Measurements from ENCODE around the gene FLRT1.

The FLRT1 gene, protein sequence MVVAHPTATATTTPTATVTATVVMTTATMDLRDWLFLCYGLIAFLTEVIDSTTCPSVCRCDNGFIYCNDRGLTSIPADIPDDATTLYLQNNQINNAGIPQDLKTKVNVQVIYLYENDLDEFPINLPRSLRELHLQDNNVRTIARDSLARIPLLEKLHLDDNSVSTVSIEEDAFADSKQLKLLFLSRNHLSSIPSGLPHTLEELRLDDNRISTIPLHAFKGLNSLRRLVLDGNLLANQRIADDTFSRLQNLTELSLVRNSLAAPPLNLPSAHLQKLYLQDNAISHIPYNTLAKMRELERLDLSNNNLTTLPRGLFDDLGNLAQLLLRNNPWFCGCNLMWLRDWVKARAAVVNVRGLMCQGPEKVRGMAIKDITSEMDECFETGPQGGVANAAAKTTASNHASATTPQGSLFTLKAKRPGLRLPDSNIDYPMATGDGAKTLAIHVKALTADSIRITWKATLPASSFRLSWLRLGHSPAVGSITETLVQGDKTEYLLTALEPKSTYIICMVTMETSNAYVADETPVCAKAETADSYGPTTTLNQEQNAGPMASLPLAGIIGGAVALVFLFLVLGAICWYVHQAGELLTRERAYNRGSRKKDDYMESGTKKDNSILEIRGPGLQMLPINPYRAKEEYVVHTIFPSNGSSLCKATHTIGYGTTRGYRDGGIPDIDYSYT

DNA sequence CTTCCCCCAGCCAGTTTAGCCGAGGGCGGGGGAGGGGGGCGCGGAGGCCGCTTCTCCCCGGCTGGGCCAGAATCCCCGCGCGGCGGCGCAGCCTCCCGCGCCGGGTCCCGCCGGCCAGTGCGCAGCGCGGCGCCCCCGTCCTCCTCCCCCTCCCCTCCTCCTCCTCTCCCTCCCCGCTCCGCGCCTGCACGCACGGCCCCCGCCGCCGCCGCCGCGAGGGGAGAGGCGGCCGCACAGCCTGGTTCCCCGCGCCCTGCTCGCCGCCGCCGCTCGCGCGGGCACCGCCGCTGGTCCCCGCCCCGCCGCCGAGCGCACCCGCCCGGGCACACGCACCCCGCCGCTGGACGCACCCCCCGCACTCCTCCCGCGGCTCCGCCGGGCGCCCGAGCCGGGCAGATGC is at the start of gene FLRT1:
Gene FLRT1, plus strand, starts transcription at position 356 of the 400 bp plus-strand sequence. CDS start 80,337 bp downstream, outside the sequence.
- DNase-seq, result no peak

DNA sequence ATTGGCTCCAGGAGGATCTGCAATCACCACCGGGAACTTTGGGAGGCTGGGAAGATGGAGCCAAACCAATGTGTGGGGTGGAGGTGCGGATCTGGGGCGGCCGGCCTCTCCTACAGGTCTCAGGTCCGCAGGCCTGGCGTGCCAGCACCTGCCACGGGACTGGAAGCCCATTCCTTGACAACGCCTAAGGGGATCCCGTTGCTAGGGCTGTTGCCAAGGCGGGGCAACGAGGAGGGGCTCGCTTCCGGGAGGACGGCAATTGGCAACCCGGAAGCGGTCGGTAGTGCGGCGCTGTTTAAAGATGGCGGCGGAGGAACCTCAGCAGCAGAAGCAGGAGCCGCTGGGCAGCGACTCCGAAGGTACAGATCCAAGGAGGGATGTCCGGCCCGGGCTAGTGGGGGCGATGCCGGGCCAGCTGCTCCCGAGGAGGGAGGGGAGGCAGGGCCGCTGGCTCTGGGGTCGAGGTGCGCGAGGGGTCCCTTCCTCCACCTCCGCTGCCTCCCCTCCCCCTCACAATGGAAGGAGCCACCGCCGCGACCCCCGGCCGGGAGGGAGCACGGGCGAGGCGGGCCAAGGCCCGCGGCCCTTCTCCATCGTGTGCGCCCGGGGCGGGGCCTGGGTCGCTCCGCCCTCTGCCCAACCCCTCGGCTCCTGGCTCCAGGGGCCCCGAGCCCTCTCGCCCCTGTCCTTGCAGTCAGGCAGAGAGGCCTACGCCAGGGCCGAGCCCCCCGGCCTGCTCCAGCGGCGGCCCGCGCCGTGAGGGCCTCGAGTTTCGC is 49.4 kb upstream of the FLRT1 start, which contains the start of gene OTUB1:
Gene OTUB1, plus strand, starts transcription at position 283 of the 776 bp plus-strand sequence. Its CDS starts 19 bp downstream, at position 302.
- peak; percentile 85 for DNase-seq

DNA sequence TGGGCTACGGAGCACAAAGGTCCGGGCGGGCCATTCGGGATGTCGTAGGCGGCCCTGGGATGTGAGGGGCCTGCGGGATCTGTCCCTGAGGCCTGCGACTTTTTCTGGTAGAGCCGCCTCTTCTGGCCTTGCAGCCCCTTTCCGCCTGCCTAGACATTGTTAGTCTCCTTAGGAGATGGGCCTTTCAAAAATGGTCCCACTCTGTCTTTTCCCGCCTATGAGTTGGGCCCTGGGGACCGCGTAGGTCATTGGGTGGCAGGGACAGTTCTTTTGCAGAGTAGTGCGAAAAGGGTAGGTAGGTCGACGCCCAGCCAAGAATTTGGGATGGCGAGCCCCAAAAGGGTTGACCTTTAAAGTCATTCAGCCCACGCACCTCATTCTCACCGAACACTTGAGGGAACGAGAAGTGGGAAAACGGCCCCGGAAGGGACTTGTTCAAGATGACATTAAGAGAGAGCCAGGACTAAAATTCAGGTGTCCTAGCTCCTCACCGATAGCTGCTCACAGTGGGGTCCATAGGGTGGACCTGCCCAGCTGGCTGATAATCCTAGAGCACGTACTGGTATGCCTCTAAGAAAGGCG is 48.7 kb upstream of the FLRT1 start:
- no peak for DNase-seq

DNA sequence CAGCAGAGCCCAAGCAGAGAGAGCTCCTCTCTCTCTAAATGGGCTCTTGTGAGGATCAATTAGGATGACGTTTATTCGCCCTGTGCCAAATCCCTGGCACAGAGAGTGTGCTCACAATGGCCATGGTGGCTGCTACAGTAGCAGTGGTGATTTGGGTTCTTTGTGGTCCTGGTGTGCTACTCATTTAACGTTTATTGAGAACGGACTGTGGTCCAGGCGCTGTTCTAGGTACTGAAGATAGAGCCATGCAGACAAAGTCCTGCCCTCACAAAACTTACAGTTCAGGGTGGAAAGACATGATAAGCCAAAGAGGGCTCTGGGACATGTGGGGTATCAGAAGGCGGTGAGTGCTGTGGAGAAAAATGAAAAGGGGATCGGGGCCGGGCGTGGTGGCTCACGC is 44.2 kb upstream of the FLRT1 start:
- DNase-seq, result no peak

DNA sequence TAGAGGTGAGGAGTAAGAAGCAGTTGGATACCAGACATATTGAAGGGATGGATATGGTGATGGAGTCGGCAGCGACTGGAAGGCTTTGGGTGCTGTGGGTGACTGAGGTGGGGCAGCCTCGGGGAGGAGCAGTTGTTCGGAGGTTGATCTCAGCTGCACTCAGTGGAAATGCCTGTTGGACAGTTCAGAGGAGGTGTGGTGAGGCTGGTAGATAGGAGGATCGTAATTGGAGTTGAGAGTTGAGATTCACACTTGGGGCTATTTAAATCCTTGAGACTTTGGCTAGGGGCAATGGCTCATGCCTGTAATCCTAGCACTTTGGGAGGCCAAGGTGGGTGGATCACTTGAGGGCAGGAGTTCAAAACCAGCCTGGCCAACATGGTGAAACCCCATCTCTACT is 42.6 kb upstream of the FLRT1 start:
- DNase-seq, result no peak

DNA sequence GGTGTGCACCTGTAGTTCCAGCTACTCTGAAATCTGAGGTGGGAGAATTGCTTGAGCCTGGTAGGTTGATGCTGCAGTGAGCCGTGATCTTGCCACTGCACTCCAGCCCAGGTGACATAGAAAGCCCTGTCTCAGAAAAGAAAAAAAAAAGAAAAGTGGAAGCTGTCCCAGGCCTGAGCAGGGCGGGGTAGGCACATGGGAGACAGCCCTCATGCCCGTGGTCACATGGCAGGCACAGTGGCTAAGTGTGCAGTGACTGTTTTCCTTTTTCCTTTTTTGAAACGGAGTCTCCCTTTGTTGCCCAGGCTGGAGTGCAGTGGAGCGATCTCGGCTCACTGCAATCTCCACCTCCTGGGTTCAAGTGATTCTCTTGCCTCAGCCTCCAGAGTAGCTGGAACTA is 41.7 kb upstream of the FLRT1 start:
- DNase-seq, result no peak

DNA sequence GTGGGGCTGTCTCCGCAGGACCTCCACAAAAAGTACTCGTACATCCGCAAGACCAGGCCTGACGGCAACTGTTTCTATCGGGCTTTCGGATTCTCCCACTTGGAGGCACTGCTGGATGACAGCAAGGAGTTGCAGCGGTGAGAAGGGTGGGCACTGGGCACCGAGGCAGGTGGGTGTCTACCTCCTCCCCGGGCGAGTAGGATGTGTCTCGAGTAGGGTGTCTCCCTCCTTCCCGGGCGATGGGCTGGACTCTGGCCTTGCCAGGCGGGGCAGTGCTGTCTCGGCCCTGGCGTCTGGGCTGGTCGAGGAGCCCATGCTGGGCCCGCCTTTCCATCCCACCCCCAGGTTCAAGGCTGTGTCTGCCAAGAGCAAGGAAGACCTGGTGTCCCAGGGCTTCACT is 39.2 kb upstream of the FLRT1 start:
- DNase-seq, result no peak

DNA sequence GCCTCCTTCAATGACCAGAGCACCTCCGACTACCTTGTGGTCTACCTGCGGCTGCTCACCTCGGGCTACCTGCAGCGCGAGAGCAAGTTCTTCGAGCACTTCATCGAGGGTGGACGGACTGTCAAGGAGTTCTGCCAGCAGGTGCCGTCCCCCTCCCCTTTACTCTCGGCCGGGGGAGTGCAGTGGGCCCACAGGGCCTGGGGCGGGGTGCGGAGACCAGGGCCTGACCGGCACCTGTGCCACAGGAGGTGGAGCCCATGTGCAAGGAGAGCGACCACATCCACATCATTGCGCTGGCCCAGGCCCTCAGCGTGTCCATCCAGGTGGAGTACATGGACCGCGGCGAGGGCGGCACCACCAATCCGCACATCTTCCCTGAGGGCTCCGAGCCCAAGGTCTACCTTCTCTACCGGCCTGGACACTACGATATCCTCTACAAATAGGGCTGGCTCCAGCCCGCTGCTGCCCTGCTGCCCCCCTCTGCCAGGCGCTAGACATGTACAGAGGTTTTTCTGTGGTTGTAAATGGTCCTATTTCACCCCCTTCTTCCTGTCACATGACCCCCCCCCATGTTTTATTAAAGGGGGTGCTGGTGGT is 38.5 kb upstream of the FLRT1 start:
- no peak for DNase-seq

DNA sequence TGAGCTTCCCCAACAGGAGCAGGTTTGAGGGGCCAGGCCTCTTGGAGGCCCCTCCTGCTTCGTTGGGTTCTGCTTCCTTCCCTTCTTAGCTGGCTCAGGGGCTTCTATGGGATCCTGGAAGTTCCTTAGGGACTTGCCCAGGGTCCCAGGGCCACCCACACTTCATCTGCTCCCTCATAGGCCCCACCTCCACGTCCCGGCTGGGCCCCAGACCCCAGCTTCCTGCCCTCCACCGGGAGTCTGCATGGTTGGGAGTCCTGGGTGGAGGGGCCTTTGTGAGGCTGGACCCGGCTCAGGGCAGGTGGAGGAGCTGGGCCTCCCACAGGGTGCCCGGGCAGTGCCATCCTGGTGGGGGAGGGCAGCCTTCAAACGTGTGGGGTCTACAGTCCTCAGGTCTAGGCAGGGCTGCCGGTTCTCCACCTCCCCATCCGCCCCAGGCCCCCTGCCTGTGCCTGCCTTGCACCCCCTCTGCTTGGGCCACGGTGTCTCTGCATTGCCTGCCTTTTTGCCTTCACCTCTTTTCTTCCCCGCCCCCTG is 37.9 kb upstream of the FLRT1 start:
- no peak for DNase-seq

DNA sequence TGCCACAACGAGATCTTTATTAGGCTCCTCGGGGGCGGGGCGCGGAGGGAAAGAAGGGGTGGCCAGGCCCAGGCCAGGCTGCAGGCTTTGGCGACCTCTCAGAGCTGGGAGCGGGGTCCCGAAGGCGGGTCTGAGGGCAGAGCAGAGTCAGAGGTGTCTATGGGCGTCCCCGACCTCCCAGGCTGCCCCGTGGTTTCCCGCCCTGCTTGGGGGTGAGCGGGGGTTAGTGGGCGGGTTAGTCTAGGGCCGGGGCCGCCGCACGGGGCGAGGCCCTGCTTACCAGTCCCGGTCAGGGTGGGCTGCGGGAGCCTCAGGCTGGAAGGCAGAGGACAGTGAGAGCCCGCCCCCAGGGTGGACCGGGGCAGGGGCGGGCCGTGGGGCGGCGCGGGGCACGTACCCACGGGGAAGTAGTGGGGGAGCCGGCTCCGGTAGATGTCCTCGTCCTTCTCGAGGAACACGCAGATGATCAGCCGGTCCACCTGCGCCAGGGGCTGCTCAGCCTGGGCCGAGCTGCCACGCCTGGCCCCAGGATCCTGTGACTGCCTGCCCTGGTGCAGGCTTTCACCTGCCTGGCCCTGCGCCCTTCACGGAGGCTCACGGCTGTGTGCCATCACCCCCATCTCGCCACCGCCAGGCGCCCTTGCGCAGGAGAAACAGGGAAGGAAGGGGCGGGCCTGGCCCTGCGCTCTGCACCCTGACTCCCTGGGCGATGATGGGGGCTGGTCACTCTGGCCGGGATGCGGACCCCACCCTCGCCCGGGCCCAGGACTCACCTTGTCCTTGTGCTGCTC is 37.0 kb upstream of the FLRT1 start:
- DNase-seq, result no peak

DNA sequence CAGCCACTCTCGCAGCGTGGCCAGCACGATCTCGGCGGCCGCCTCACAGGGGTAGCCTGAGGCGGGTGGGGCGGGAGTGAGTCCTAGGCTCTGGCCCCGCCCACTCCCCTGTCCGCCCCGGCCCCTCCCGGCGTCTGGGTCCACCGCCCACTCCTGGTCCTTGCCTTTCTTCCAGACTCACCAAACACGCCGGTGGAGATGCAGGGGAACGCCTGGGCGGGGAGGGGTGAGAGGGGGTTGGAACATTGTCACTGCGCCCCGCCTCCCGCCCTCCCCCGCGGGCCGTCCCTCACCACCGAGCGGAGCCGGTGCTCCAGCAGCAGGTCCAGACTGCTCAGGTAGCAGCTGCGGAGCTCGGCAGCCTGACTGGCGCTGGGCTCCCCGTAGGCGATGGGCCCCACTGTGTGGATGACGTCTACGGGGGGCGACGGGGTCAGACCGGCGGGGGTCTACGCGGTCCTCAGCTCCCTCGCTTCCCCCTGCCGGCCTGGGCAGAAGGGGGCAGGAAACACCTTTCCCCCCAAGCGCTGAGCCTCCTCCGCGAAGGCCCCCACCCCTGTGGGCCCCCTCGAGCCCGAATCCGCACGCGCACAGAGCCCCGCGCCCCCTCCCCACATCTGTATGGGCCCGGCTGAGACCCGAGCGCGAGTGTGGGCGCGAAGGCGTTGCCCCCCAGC is 36.2 kb upstream of the FLRT1 start:
- no peak for DNase-seq

DNA sequence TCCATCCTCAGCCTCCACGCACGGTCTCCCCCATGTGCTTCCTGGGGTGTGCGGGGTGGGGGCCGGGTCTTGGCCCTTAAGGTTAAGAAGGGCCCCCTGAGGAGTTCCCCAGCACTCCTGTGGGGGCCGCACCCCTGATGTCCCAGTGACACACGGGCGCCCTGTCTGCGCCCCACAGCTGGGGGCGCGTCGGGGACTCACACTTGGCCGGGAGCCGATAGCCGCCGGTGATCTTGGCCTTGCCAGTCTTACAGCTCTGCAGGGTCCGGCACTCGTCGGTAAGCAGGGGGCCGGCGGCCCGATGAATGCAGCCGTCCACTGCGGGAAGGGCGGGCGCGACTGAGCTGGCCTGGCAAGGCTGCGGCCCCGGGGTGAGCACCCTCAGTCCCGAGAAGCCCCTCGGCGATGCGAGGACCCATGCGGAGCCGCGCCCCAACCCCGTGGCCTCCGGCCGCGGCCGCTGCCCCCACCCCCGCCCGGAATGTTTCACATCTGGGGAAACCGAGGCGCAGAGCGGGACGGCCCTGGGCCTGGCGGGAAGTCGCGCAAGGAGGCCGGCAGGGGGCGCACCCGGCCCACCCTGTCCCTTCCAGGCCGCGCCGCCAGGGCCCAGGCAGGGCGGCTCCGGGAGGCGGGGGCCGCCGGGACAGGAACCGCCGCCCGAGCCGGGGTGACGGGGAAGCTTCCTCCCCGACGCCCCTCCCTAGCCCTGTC is 35.5 kb upstream of the FLRT1 start:
- DNase-seq, result no peak

DNA sequence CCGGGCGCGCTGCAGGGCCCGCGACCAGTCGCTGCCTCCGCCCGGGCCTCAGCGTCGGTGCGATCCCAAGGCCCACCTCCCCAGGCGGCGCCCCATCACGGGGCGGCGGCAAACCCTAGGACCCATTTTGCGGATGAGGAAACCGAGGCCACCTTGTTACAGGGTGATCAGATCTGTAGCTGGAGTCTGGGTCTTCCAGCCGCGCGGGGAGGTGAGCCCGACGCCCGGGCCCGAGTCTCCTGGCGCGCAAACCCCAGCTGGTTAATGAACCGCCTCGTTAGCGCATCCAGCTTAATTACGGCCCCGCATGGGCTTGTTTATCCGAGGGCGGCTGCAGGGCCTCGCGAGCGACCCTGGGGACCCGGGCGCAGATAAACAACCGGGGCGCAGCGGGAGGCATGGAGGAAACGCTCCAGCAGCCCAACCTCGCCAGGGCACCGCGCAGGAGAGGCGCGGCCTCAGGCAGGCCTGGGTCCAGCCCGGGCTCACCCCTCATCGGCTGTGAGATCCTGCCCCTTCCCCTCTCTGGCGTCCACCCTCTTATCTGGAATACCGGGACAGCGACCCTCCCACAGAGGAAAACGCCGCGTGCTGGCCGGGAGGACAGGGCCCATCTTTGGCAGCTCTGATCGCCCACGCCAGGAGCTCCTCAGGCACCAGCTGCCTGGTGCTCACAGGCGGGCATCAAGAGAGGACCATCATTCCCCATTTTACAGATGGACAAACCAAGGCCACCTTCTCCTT is 34.8 kb upstream of the FLRT1 start:
- no peak for DNase-seq

DNA sequence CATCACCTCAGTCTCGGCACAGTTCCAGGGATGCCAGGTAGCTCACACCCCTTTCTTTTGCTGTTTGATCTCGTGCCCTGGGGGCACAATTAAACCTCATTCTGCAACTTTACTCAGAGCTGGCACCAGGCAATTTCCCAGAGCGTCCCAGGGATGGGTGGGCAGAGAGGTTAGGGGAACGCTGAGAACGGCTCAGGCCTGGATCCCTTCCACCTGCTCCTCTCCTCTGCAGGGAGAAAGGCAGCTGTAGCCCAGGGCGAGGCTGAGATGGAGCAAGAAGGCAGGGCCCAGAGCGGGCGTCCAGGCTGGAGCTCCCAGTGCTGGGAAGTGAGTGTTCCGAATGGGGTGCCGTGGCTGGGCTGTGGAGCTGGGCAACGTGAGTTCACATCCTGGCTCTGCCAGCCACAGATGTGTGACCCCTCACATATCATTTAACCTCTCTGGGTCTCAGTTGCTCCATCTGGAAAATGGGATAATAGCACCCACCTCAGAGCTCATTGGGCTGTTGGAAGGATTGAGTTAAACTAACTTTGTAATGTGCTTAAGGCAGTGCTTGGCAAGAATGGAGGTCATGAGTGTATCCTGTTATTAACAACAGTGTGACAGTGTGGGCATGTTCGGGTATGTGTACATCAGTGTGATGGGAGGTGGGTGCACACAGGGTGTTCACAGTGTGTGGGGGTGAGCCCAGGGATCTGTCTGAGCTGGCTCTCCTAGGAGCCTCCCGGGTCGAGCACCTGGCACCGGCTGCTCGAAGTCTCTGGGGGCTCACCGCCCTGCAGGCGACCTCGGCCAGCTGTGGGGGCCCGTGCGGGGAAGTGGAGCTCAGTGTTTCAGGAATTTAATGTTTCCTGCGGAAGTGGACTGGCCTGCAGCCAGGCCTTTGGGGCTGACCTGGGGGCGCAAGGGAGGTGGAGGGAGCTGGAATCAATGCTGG is 34.0 kb upstream of the FLRT1 start:
- DNase-seq, result peak; percentile 31

DNA sequence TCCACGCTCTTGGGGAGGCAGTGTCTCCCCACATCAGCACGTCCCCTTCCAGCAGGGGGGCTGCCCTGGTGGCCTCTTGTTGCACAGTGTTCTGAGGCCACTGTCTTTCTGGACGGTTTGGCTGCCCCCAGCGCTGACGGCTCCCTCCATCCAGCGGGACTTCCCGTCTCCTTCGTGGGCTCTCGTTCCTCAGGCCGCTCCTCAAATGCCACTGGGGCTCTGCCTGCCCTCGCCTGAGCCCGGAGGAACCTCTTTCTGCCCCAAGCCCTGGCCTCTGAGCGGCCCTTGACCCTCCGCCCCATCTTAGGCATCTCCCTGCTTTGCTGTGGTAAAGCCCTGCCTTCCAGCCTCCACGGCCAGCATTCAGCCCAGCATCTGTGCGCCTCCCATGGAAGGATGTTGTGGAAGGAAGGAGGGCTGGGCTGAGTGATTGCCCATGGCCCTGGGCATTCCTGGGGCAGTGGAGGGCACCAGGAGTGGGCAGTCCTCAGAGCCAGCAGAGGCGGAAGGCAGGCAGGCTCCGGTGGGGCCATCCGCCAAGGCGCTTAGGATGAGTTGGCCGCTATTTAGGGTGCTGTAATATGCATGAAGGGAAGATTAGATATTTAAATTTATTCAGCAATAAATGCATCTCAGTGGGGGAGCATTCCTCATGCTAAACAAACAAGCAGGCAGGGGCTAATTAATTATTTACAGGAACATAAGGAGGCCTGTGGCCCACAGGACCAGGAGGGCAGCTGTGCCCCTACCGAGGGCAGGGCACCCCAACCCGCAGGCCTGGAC is 31.7 kb upstream of the FLRT1 start:
- no peak for DNase-seq

DNA sequence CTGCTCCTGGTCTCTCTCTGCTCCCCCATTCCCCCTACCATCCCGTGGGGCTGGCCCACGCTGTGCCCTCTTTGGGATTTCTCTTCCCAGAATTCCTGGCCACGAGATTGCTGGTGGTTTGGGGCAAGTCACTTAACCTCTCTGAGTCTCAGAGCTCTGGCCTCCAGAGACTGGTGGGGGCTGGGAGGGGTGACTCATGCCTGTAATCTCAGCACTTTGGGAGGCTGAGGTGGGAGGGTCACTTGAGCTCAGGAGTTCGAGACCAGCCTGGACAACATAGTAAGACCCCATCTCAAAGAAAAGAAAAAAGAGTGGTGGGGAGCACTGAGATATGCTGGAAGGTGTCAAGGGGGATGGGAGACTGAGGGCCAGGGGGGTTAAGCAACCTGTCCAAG is 31.1 kb upstream of the FLRT1 start:
- DNase-seq, result no peak

DNA sequence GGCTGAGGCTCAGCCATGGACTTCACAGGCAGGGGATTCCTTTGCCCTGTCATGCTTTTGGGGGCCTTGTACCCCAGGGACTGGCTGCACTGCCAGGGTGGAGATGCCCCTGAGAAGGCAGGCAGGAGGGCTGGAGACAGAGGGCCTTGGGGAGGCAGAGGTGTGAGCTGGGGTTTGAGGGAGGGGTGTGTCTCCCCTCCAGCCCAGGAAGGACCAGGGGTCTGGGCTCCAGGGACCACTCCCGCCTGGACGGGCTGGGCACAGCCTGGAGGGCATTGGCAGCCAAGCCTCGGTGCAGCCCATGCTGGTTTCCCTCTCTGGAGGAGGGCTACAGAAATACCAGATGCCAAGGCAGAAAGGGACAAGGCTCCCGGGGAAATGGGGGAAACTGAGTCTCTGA is 30.0 kb upstream of the FLRT1 start:
- no peak for DNase-seq

DNA sequence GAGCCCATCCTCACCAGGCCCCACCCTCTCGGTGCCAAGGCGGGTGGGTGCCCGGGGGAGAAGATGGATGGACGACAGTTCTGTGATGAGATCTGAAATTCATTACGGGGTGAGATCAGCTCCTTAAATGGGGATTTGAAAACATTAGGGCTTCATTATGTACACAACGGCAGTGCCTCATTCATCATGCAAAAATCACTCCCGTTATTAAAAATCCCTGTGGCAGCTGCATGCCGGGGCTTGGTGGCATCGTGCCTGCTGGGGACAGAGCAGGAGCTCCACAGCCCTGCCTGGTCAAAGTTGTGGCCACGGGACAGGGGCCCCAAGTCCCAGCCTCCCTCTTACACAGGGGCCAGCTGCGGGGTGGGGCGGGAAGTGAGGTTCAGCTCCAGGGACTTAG is 29.3 kb upstream of the FLRT1 start:
- no peak for DNase-seq

Measured in KG1 (cell line).